Spleen (tissue), 7 donors: Measurements from ENCODE around the gene EHMT1.

Experiments
- POLR2A ChIP-seq, 3 donors: fragments of 450-650 bp; IDR thresholded peaks; one replicate each; pipeline ENCODE4 v1.5.1; 2017; ENCODE audit warnings: antibody characterized with exemption in 3 of 3, mild to moderate bottlenecking in 1 of 3
- POLR2AphosphoS5 ChIP-seq, 3 donors: sonication (generic); formaldehyde crosslinking; IDR thresholded peaks; one replicate each; pipeline ENCODE4 v1.5.1; 2017; ENCODE audit warnings: antibody characterized with exemption in 3 of 3
- TF ChIP-seq, protein P1 (sequence below), 11 experiments: fragments of 200-600 bp in 7 of 11; fragments of 450-650 bp in 4 of 11; sonication (generic) in 4 of 11; IDR thresholded peaks in 8 of 11; conservative IDR thresholded peaks in 3 of 11; 1 replicate in 7 of 11; 2 replicates in 4 of 11; pipeline versions ENCODE4 v1.4.0 to v1.8.0; 2016 to 2021; ENCODE audit warnings: antibody characterized with exemption in 11 of 11, inconsistent platforms in 4 of 11, mild to moderate bottlenecking in 1 of 11
- donor health status: DM: no; HTN: no; CAD: no; lungs with moderate emphysema.
- donor health status: DM: no; HTN: no; CAD: no.
- donor health status: DM: no; HTN: no; CAD: no.

DNA sequence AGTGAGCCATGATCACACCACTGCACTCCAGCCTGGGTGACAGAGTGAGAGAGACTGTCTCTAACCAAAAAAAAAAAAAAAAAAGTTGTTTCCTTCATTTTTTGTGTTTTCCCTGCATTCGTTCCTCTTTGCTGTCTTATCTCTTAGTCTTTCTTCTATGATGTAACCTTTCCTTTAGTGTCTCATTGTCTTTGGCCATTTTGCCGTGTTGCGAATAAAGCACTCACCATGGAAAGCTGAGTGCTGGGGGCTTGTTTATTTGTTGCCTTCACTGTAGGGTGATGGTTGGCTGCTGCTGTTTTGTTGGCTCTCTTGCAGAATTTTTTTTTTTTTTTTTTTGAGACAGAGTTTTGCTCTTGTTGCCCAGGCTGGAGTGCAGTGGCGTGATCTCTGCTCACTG, 7.7 kb downstream of the EHMT1 start:
- TF ChIP-seq, protein P1, sequence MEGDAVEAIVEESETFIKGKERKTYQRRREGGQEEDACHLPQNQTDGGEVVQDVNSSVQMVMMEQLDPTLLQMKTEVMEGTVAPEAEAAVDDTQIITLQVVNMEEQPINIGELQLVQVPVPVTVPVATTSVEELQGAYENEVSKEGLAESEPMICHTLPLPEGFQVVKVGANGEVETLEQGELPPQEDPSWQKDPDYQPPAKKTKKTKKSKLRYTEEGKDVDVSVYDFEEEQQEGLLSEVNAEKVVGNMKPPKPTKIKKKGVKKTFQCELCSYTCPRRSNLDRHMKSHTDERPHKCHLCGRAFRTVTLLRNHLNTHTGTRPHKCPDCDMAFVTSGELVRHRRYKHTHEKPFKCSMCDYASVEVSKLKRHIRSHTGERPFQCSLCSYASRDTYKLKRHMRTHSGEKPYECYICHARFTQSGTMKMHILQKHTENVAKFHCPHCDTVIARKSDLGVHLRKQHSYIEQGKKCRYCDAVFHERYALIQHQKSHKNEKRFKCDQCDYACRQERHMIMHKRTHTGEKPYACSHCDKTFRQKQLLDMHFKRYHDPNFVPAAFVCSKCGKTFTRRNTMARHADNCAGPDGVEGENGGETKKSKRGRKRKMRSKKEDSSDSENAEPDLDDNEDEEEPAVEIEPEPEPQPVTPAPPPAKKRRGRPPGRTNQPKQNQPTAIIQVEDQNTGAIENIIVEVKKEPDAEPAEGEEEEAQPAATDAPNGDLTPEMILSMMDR (IDR thresholded peaks at IDR 0.05 in 8 of 11, conservative IDR thresholded peaks at IDR 0.05 in 3 of 11), result no peak
- TF ChIP-seq POLR2AphosphoS5 (IDR thresholded peaks at IDR 0.05) (no peak), POLR2A (IDR thresholded peaks at IDR 0.05) (no peak)
